ENCODE data around the gene PKP1.

The PKP1 gene

DNA sequence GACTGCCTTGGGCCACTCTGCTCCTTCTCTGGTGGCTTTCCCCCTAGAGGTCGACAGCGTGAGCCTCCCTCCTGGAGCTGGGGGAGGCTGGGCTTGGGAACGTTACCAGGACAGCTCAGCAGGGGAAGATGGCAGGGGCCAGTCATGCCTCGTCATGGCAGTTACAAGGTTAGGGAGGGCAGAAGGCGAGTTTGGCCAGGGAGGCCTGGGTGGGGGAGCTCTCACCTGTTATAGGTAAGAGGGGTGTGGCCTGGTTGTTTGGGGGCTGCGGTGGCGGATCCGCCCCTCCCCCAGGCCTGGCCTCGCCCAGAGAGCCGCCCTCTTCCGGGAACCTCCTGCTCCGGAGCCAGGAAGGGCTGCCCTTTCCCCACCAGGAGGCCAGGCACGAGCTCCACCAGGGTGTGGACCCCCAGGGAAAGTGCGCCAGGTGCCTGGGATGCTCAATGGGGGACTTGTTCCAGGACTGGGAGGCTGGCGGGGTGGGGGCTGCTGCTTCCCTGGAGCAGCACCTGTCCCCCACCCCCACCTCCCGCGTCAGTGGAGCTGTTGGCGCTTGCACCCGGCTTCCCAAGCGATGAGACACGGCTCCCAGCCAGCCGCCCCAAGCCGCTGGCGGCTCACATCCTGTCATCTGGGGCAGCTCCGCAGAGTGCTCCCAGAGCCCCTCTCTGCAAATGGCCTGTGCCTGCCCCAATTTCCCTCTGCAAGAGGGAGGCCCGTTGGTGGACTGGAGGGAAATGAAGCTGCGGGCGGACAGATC lies 23.6 kb upstream of the PKP1 start:
- DNase-seq, result peak in 1 of 56 donors; percentile 4

DNA sequence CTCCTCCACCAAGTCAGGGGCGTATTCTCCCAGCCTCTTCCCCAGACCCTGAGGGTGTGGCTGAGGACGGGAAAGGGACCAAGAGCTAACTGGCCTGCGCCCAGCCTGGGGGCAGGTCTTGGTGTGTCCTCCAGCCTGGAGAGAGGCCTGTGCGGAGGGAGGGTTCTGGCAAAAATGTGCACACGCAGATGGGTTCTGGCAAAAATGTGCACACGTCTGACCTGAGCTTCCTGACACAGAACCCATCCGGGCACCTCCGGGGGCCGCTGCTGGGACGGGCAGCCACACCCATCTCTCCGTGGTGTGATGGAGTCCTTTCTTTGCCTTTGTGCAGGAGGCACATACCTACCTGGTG lies 23.1 kb upstream of the PKP1 start:
- DNase-seq, result no peak

DNA sequence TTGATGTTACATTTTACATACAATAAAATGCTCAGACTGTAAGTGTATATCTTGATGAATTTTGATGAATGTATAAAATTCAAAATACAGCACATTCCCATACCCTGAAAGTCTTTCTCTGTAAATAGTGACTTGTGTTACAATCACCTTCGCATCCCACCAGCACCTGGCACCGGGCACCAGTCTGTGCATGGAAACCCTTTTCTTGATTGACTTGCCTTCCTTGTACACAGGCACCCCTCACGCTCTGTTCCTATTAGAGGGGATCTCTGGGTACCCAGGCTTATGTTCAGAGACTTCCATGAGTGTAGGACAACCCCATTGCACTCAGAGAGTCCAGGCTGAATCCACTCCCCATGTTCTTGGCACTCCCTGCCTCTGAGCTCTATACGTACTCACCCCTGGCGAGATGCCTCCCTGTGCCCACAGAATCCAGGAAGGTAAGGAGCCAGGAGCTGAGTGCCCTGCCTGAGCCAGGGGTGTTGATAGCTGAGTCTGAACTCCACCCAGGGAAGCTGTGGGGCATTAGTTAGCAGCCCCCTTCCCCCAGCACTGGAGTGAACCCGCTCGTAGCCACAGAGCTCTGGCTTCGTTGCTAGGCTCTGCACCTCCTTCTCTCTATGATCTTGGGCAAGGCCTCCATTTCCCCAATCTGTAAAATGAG lies 22.5 kb upstream of the PKP1 start:
- no peak for DNase-seq

DNA sequence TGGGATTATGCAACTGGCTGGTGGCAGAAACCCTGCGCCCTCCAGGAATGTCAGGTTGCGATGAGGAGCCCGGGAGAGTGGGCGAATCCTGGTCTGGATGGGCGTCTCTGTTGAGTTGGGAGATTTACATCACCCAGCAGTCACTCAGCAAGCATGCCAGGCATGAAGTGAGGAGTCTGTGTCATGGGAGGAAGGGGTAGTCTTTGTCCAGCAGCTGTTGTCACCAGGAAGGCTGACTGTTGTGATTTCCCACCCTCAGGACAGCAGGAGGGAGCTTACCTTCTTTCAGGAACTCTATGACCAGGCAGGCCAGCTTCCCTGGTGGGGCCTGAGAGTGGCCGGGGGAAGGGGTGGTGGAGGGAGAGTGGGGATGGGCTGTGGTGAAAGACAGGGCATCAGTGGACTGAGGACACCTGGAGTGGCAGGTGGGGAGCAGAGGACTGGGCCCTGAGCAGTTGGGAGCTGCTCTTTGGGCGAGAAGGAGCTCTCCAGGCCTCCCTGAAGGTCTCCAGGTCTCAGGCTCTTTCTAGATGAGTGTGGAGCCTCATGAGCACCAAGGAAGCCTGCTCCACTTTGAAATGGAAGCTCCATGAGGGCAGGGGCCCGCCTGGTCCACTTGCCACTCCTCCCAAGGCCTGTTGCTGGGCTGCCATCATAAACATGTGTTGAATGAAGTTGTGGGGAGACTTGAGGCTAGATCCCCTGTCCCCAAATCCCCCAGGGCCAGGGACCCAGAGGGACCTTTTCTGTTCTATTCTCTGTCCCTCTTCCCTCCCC lies 21.3 kb upstream of the PKP1 start:
- no peak for DNase-seq

DNA sequence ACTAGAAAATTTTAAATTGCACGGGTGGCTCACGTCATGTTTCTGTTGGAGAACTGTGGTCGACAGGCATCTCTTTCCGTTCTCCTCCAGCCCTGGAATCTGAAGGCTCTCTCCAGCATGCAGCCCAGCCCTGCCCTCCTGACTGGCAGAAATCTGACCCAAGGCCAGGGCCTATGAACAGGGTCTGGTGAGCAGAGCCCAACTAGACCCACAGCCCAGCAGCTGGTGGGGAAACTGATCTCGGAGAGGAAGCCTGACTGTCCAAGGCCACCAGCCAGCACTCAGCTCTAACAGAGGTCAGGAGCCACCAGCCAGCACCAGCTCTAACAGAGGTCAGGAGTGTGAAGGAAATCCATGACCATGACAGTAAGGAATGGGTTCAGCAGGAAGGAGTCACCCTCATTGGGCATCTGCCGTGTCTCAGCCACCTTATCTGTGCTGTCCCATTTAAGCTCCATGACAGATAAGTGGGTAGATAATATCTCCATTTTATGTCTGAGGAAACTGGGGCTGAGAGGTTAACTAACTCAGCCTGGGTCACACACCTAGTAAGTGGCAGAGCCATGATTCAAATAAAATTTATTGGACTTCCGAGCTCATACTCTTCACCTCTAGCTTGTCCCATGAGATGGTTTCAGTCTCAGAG lies 20.2 kb upstream of the PKP1 start:
- no peak for DNase-seq

DNA sequence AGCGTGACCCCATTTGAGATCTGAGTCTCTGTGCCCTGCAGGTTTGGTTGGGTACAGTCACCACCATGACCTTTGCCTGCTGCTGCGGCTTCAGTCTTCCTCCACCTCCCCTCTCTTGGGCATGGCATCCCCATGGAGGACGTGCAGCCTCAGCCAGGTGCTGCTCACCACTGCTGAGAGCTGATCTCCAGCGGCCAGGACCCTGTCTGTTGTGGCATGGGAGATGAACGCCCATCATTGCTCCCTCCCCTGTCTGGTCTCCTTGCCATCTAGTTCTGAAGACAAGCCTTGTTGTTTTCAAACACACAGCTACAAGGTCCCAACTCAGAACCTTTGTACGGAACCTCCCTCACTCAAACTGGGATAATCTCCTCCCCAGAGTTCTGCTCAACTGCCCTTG lies 19.2 kb upstream of the PKP1 start:
- no peak for DNase-seq

DNA sequence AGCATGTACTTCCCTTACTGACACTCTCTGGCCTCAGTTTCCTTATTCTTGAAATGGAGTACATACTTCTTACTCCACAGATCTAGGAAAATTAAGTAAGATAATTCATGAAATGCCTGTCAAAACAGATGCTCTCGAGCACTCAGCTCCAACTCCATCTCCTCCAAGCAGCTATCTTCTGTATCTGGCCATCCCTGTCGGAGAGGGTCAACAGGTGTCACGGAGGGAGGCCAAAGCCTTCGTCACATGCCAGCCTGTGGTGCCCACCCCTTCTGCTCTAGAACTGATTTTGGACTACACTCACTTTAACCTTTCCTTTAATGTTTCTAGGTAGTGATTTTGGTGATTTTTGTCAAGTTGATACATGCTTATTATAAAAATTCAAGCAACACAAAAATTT lies 18.8 kb upstream of the PKP1 start:
- DNase-seq, result no peak

DNA sequence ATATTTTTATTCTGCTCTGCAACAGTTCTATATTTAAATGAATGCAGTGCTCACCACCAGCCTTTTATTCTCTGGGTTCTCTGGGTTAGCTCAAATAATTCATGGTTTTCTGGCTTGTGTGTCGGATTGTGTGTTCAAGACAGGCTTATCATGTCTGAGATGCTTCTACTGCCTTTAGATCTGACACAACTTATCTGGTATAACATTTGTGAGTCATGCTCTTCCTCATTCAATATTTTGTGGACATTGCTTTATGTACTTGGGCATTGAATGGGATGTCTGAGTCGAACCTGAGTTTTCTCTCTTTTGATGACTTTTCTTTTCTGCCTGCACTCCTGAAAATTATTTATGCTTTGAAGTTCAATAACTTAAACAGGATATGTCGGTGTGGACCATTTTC lies 17.6 kb upstream of the PKP1 start:
- no peak for DNase-seq

DNA sequence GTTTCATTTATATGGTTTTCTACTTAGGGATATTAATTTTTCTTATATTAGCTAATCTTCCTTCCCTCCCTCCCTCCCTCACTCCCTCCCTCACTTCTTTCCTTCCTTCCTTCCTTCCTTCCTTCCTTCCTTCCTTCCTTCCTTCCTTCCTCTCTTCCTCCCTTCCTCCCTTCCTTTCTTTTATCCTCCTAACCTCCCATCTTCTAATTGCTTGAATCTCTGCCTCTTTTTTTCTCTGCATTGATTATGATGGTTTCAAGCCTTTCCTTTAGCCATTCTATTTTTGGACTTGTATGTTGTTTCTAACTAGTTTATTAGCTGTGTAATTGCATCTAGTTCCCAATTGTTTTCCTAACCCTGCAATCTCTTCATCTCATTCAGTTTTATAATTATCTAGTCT lies 17.0 kb upstream of the PKP1 start:
- no peak for DNase-seq

DNA sequence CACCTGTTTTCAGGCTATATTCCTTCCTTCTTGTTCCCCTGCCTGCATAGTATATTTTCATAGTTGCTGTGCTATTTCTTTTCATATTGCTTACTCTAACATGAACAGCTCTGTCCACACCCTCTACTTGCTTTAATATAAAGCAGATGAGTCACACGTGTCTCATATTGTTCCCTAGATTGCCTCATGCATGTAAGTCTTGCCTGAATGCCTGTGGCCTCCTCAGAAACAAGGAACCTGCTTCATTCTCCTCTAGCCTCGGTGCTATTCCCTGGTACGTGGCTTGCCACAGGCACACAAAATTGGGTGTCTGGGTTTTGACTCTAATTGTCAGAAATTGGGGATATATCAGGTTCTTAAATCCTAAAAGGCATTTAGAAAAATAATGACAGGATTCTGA lies 16.5 kb upstream of the PKP1 start:
- no peak for DNase-seq

DNA sequence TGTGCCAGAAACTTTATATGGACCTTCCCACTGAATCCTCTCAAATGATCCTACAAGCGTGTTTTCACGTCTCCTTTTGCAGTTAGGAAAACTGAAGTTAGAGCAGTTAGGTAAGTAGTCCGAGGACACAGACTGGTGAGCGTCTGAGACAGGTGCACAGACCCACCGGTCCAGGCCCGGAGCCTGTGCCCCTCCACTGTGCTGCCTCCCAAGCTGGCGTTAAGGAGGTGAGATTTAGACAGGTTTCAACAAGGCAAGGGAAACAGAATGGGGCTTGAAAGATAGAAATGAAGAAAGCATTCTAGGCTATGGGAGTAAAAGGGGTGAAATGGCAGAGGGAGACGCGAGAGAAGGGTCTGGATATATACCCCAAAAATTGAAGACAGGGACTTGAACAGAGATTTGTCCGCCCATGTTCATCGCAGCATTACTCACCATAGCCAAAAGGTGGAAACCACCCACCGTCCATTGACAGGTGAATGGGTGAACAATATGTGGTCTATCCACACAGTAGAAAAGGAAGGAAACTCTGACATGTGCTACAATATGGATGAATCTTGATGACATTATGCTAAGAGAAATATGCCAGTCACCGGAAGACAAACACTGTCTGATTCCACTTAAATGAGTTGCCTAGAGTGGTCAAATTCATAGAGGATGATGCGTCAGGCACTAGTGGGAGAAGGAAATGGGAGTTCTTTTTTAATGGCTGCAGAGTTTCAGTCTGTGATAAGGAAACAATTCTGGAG lies 15.7 kb upstream of the PKP1 start:
- DNase-seq, result no peak

DNA sequence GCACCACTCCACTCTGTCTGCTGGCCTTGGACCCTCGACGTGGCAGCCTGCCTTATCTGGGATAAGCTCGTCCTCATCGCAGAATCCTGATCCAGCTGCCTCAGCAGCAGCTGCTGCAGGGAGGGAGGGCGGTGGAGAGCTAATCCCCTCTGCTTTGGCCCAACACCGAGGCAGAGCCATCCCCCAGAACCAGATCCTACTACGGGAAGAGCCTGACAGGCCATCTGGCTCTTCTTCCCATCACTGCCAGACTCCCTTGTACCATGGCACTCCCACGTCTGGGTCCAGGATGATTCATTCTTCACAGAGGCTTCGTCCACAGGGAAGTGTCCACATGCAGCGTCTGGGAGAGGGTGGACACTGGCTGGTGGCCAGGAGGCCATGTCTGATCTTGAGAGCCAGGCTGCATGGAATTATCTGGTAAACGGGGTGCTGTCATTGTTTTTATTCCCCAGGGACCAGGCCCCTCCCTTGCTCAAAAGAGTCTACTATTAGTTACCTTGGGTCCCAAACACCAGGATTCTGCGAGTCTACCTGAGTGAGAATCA lies 14.6 kb upstream of the PKP1 start:
- peak in 1 of 56 donors; percentile 38 for DNase-seq

DNA sequence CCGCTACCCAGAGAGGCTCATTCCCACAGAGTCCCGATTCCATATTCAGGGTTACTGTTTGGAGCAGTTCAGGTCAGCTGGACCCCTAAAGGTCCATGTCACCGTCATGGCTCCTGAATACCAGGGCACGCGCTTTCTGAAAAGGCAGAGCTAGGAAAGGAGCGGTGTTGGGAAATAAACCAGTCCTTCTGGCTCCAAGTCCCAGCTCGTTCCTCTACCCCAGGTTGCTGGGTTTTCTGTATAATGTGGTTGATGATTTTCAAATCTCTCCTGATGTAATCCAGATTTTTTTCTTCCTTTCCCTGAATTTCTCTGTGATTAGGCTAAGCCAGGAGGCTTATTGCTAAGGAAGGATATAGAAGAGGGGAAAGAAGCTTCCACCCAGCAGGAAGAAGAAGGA lies 14.0 kb upstream of the PKP1 start:
- no peak for DNase-seq

DNA sequence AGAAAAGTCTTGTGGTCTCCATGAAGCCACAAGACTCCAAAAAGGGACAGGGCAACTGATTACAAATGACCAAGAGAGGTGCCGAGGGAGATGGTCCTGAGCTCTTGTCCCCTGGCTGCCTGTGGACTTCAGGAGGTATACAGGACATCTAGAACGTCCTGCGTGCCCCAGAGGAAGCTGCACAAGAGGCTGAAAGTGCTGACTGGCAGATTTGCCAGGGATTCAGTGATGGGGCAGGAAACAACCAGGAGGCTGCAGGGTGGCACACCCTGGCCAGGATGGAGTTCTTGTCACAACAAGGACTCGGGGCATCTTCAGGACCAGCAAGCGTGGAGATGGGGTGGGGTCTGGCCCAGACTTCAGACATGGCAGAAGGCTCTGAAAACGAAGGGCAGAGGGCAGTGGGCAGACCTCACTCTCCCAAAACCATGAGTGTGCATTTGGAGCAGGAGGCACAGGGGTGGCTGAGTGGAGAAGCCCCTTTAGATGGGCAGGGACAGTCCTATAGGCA lies 13.4 kb upstream of the PKP1 start:
- no peak for DNase-seq

DNA sequence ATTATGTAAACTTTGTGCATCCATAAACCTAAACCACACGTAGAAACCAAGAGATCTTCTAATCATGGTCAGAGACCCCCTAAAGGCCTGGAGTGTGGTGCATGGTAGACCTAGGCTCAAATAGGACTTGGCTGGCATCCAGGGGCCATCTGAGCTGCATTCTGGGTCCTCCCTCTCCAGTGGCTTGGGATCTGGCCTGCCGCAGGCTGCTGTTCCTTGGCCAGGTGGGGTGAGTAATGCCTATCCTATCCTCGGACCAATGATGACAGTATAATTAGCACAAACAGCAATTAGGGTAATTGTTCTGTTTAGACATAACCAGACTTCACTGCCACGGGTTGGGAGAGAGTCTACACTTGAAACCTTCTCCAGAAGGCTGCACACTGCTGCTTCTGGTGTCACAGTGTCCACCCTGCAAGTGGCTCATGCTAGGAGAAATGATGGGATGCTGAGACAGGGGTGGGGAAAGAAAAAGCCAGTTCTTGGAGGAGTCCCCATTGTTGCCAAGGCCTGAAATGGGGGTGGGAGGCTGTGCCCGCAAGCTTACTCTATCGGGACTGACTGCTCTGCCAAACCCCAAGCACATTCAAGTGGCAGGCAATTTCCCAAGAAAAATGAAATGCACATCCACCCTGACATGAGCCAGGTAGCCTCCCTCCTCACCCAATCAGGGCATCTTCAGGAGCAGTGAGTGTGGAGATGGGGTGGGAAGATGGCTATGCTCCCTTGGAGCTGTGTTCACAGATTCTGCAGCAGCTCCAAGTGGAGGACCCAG lies 12.5 kb upstream of the PKP1 start:
- no peak for DNase-seq

DNA sequence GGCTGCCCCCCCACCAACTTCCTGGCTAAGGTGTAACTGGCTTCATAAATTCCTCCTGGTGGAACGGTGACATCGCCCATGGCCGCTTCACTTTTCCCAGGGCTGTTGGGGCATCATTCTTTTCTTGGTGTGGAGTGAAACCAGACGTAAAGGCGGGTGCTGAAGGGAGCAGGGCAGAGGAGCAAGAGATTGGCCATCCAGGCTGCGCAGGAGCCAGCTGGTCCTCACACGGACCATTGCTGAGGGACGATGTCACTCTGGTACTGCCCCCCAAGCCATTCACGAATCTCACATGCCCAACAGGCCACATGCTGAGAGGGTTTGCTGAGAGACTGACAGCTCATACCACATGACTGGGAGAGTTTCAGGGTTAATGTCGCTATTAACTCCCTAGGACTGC lies 10.5 kb upstream of the PKP1 start:
- DNase-seq, result no peak

DNA sequence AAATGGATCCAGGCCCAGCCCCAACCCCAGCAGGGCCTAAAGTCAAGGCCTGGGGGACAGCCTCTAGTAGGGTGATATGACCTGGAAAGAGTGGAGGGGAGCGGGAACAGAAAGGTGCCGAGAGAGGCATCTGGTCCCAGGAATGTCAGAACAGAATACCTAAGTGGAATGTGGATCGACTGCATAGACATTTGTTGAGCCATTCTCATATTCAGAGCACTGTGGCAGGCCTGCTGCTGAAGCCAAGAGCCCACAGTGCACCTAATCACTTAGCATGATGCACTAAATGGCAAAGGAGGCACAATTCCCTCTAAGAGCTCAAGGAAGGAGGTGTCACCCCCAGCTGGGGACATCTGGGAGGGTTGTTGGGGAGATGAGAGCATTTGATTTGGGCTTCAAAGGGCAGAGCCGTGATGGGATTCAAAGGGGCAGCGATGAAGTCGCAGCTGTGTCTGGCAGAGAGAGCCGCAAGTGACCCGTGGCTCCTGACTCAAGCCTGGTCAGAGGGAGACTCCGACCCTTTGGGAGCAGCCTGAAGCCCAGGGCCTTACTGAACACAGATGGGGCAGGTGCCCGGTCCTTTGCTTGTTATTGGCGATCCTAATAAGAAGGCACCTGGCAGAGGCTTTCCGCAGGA lies 8.6 kb upstream of the PKP1 start:
- no peak for DNase-seq

DNA sequence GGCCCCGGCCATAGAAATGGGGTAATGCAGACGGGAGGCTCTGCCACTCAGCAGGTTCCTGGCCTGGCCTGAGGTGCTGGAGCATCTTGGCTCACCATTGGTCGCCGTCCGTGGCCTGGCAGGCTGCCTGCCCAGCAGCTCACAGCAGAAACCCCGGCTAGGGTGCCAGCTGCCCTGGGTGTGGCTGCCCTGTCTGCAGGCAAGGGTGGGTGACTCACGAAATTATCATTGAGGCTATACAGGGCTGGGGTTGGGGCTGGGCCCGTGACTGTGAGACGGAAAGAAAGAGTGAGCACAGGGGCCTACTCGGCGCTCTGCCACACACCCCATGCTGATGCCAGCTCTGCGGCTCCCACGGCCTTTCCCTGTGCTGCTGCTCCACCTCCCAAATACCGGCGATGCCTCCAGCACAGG lies 8.0 kb upstream of the PKP1 start:
- DNase-seq, result no peak

DNA sequence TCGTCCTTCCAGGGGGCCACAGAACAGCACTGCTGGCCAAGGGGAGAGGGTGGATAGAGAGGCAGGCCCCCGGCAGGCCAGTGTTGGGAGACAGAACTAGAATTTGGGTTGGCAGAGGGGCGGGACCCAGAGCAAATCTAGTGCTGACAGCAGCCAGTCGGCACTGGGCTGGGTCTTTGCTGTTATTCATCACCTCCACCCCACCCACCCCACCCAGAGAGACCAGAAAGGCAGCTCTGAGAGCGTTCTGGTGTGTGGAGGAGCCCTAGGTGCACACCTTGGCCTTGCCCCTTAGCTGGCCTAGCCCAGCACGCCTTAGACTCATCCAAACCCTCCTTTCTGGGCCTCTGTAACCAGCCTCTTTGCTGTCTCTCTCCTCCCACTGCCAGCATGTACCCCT lies 6.4 kb upstream of the PKP1 start:
- DNase-seq, result no peak

DNA sequence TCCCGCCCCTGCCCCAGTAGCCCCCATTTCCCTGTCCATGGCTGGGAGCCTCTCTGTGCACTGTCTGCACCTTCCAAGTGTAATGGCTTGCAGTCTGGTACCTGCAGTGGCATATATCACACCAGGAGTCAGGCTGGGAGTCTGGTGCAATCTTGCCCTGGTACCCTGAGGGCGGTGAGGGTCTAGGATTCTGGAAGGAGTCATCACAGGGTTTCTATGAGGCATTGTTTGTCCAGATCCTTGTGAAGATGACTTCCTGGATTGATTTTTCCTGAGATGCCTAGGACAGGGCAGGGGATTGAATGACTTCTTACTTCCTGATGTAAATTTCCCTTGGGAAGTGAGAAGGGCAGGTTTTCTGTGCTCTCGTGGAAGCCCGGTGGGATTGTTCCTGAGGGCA lies 5.9 kb upstream of the PKP1 start:
- DNase-seq, result no peak
